DOHH2 (cell line): ENCODE data around the gene NLGN1.

Experiments
- EZH2phosphoT487 ChIP-seq: fragments of 200-600 bp; sonication (generic); IDR thresholded peaks from 2 replicates; pipeline ENCODE4 v1.6.1; 2017; ENCODE audit warnings: borderline replicate concordance, mild to moderate bottlenecking, antibody characterized with exemption, low read length, moderate library complexity, mixed read lengths
- TF ChIP-seq, protein P1 (sequence below): fragments of 200-600 bp; sonication (generic); IDR thresholded peaks from one replicate; pipeline ENCODE4 v1.5.1; 2014; ENCODE audit warnings: antibody characterized with exemption, mild to moderate bottlenecking, low read depth, low read length; ENCODE audit not compliant: poor library complexity, severe bottlenecking

DNA sequence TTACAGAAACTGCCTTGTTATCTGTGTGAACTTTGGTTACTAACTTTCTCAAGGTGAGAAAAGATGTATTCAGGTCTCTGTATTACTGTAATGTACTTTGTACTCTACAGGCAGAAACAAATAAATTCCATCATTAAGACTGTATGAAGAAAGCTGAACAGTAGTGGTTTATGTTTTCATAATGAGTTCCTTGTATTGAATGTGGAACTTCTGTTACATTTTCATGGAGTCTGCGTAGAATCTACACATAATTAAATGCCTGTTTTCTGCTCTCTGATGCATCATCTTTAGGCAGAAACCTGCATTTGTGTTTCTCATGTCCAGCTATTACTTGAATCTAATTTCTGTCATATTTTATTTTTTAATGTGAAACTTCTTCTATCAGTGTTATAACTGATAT, 302.8 kb downstream of the NLGN1 start:
- TF ChIP-seq, protein P1, sequence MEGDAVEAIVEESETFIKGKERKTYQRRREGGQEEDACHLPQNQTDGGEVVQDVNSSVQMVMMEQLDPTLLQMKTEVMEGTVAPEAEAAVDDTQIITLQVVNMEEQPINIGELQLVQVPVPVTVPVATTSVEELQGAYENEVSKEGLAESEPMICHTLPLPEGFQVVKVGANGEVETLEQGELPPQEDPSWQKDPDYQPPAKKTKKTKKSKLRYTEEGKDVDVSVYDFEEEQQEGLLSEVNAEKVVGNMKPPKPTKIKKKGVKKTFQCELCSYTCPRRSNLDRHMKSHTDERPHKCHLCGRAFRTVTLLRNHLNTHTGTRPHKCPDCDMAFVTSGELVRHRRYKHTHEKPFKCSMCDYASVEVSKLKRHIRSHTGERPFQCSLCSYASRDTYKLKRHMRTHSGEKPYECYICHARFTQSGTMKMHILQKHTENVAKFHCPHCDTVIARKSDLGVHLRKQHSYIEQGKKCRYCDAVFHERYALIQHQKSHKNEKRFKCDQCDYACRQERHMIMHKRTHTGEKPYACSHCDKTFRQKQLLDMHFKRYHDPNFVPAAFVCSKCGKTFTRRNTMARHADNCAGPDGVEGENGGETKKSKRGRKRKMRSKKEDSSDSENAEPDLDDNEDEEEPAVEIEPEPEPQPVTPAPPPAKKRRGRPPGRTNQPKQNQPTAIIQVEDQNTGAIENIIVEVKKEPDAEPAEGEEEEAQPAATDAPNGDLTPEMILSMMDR: no peak
- TF ChIP-seq EZH2phosphoT487: no peak
